ENCODE measurements around the gene LCMT1. TPM values are rescaled to one million over a fixed set of nuclear protein-coding genes. Genes with fewer than 3 reads are reported as not detected.

The LCMT1 gene
- total RNA-seq, 1 donor from 2014 or later, result 32.1 TPM

- TF ChIP-seq CTCF (IDR thresholded peaks at IDR 0.05; ENCODE audit: insufficient read depth, low read length, severe bottlenecking), result no peak
- no peak for FAIRE-seq
Observed at GRCh38 chr16:25097276-25097975, 14.1 kb upstream of the LCMT1 start.

GRCh38 chr16:25100511-25100910 is 11.0 kb upstream of the LCMT1 start:
- Histone ChIP-seq H3K27me3 (ENCODE audit: control insufficient read depth, insufficient read depth, low read length) (no peaks in the 10 kb centered on the region), H3K4me3 (ENCODE audit: low read depth, low read length) (no peak overlapping the region), H3K36me3 (ENCODE audit: control insufficient read depth, insufficient read depth, low read length) (no peaks in the 10 kb centered on the region)
- no peak for TF ChIP-seq CTCF (IDR thresholded peaks at IDR 0.05; ENCODE audit: insufficient read depth, low read length, severe bottlenecking)
- no peak for DNase-seq (ENCODE audit: low read depth)
- no peak for FAIRE-seq

More at GRCh38 chr16:25097276-25097975, 14.1 kb upstream of the LCMT1 start:
- no peak for DNase-seq (ENCODE audit: low read depth)
- Histone ChIP-seq H3K4me3 (ENCODE audit: low read depth, low read length) (no peak overlapping the region), H3K27me3 (ENCODE audit: control insufficient read depth, insufficient read depth, low read length) (no peaks in the 10 kb centered on the region), H3K36me3 (ENCODE audit: control insufficient read depth, insufficient read depth, low read length) (no peaks in the 10 kb centered on the region)

- TF ChIP-seq CTCF (IDR thresholded peaks at IDR 0.05; ENCODE audit: insufficient read depth, low read length, severe bottlenecking), result peak; percentile 2
- H3K36me3 ChIP-seq (ENCODE audit: control insufficient read depth, insufficient read depth, low read length), result no peaks in the 10 kb centered on the region
- FAIRE-seq (no peak), DNase-seq (ENCODE audit: low read depth) (peak; percentile 39)
- H3K4me3 ChIP-seq (ENCODE audit: low read depth, low read length), result peak overlapping the region; percentile 86
- no peaks in the 10 kb centered on the region for H3K27me3 ChIP-seq (ENCODE audit: control insufficient read depth, insufficient read depth, low read length)
Observed at GRCh38 chr16:25106567-25107465, 4.7 kb upstream of the LCMT1 start.

GRCh38 chr16:25107466-25107792 is 4.1 kb upstream of the LCMT1 start:
- DNase-seq (ENCODE audit: low read depth) (no peak), FAIRE-seq (no peak)
- no peaks in the 10 kb centered on the region for H3K36me3 ChIP-seq (ENCODE audit: control insufficient read depth, insufficient read depth, low read length)
- H3K27me3 ChIP-seq (ENCODE audit: control insufficient read depth, insufficient read depth, low read length), result no peaks in the 10 kb centered on the region
- H3K4me3 ChIP-seq (ENCODE audit: low read depth, low read length), result peak overlapping the region; percentile 86
- TF ChIP-seq CTCF (IDR thresholded peaks at IDR 0.05; ENCODE audit: insufficient read depth, low read length, severe bottlenecking), result no peak

- no peak for FAIRE-seq
Observed at GRCh38 chr16:25108054-25108453, 3.5 kb upstream of the LCMT1 start.

More at GRCh38 chr16:25108054-25108453, 3.5 kb upstream of the LCMT1 start:
- H3K27me3 ChIP-seq (ENCODE audit: control insufficient read depth, insufficient read depth, low read length), result no peaks in the 10 kb centered on the region
- H3K36me3 ChIP-seq (ENCODE audit: control insufficient read depth, insufficient read depth, low read length), result no peaks in the 10 kb centered on the region
- TF ChIP-seq CTCF (IDR thresholded peaks at IDR 0.05; ENCODE audit: insufficient read depth, low read length, severe bottlenecking), result no peak
- H3K4me3 ChIP-seq (ENCODE audit: low read depth, low read length), result no peak overlapping the region
- DNase-seq (ENCODE audit: low read depth), result no peak
